HG02970 (cell line): ENCODE data around the gene TAP2.

Experiments
- ATAC-seq: cut with Tn5 transposase; IDR thresholded peaks from one replicate; pipeline ENCODE4 v1.9.1; 2021; ENCODE audit warnings: mild to moderate bottlenecking, moderate library complexity, moderate number of reproducible peaks; ENCODE audit not compliant: unreplicated experiment, low FRiP score

TAP2 gene

DNA sequence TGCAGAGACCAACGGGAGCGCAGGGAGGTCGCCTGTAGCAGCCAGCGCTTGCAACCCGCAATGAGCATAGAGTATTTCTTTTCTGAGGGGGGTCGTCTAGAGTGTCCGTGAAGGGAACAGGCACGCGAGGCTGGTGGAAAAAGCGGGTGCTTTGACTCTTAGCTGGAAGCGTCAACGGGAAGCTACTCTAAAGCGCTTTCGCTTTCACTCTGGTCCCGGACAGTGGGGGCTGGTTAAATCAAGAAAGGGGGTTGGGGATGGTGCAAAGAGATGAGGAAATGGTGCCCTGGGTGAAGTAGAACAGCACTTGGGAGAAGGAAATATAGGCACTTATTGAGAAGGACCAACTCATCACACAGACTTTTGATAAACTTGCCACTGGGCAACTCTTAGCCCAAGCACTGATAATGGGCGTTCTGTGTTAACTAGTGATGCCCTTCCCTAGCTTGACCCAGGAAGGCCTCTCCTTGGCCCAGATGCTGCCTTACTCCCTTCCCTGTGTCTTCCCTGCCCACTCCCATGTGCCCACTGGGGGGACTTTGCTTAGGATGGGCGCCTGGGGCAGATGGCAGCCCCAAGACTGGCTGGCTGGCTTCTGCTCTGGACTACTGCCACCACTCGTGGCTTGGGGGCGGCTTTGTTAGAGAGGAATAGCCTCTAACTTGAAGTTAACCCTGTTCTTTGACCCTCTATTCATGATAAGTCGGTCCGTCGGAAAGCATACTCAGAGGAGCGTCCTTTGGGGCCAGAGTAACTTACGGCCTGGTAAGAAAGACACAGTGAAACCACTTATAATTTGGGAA, 16.0 kb upstream of the TAP2 start:
- no peak for ATAC-seq

DNA sequence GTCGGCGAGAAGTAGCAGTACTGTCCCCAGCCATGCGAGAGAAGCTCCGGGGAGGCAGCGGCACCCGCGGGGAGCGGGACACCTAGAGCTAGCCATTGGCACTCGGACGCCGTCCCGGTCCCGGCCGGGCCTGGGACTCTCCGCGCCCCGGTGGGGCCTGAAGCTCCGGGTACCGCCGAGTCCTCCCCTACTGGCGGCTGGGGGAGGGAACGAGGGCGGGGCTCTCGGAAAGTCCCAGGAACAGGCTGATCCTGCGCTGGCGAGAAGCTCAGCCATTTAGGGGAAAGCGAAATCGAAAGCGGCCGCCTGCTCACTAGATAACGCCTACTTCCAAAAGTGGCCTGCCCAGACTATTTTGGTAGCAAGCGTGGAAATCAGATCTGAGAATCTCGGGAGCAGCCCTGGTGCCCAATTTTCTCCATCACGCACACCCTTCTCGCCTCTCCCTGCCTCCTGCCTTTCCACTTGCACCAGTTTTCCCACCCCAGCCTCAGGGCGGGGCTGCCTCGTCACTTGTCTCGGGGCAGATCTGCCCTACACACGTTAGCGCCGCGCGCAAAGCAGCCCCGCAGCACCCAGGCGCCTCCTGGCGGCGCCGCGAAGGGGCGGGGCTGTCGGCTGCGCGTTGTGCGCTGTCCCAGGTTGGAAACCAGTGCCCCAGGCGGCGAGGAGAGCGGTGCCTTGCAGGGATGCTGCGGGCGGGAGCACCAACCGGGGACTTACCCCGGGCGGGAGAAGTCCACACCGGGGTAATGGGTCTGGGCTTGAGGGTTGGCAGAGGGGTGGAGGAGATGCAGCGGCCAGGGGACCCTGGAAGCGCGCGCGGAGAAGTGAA, 15.2 kb upstream of the TAP2 start, which contains the start of the genes PSMB9 and TAP1:
PSMB9 (plus strand) TSS at position 652 of the 835 bp plus-strand sequence; CDS start at position 690, 38 bp downstream.
TAP1 (minus strand) TSS at position 164 of the 835 bp plus-strand sequence; CDS start at position 96, 68 bp downstream.
- peak; percentile 81 for ATAC-seq

DNA sequence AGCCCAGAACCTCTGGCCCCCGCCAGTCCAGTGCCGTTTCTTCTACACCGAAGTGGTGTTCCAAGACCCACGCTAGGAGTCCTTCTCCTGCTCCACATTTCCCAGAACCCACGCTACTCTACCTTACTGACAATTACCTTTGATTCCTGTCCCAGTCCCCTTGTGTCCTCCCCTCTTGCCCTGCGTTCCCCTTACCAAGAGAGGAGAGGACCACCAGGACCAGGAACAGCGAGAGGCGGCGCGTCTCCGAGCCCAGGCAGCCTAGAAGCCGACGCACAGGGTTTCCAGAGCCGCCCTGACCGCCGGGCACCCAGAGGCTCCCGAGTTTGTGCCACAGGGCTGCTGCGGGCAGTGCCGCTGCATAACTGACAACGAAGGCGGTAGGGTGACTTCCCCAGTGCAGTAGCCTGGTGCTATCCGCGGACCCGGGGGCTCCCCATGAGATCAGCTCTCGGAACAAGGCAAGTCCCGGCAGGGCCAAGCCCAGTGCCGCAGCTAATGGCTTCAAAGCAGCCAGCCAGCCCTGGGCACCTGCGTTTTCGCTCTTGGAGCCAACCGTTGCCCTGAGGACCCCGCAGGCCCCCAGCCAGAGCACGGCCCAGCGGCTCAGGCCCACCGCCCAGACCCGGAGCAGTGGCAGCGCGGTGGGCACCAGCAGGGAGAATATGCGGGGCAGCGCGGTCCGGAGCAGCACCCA, 14.5 kb upstream of the TAP2 start:
- peak; percentile 20 for ATAC-seq

DNA sequence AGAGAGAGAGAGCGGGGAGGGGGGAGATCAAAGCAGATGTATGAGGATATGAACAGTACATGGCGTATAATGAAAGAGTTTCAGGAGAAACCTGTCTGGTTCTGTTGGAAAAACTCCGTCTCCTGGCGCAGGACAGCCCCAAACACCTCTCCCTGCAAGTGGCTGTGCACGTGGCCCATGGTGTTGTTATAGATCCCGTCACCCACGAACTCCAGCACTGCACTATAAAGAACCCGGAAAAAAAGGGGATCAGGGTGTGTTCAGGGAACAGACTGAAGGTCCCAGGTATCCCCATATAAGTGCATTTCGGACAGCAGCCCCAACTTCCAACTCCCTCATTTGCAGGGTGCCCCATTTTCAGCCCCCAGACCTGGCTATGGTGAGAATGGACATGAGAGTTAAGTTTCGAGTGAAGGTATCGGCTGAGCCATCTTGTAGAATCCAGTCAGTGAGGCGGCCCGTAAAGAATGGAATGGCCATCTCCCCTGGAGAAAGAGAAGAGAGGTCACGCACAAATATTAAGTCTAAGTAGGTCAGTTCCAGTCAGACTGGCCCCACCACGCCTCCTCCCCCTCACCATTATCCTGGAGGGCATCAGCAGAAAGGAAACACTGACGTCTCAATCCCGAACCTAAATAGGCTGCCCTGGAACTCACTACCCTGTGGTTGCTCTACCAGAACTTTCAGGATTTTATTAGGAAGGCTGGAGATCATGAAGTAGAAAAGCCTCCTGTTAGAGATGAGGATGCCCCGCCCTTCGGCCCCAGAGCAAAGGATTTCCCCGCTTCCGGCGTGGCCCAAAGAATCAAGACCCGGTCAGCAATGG, 13.7 kb upstream of the TAP2 start:
- ATAC-seq = no peak

DNA sequence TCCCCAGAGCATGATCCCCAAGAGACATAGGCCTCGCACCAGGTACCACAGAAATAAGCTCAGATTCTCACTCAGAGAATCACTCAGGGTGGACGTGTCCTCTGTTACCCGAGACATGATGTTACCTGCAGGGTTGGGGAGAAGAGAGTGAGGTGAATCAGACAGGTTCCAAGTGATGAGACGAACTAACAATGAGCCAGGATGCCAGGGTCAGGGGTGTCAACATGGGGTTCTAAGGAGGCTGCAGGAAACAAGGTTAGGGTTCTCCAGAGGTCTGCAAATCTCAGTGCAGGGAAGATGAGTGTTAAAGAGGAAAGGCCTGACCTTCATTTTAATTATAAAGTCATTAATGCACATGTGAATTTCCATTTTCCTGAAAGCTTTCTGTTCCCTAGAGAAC, 12.5 kb upstream of the TAP2 start:
- ATAC-seq = no peak

- no peak for ATAC-seq
Observed at GRCh38 chr6:32849126-32849525, 10.6 kb upstream of the TAP2 start.

GRCh38 chr6:32847795-32848194, 9.3 kb upstream of the TAP2 start:
- ATAC-seq = no peak

GRCh38 chr6:32847004-32847403, 8.5 kb upstream of the TAP2 start:
- ATAC-seq = no peak

- ATAC-seq = no peak
Observed at GRCh38 chr6:32845384-32845884, 6.9 kb upstream of the TAP2 start.

GRCh38 chr6:32844839-32845383, 6.4 kb upstream of the TAP2 start:
- ATAC-seq = no peak

DNA sequence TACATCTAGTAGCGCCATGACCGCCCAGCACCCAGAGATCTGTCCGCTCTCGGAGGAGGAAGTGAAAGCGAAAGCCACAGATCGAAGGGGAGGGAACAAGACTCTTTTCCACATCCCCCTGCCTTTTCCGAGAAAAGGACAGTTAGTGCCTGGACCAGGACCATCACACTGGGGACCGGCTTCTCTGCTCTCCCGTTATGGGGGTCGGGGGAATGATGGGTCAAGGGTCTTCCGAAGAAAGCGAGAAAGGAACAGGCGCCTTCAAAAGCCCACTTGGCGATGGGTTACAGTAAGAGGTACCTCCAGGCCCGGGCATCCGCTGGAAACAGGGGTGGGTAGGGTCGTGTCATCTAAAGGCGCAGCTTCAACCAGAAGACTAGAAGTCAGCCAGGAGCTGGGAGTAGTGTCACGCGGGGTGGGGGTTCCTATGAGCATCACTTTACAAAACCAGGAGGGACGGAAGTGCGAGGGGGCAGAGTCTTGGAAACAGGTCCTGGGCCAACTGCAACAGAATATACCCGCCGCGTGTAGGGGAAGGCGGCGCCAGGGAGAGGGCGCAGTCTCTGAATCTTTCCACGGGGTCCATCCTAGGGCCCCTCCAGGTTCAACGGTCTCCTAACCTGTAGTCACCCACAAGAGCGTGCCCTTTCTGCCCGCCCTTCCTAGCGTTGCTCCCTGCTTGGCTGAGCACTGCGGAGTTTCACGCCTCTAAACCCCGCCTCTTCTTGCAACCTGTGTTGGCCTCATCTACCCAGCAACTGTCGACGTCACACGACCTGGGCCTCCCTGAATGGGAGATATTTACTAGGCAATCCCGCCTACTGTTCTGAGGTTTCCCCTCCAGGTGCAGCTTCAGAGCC, 5.7 kb upstream of the TAP2 start, which contains the start of gene PSMB8:
PSMB8 (minus strand) TSS at position 69 of the 860 bp plus-strand sequence; CDS start at position 18, 51 bp downstream.
- peak; percentile 71 for ATAC-seq

DNA sequence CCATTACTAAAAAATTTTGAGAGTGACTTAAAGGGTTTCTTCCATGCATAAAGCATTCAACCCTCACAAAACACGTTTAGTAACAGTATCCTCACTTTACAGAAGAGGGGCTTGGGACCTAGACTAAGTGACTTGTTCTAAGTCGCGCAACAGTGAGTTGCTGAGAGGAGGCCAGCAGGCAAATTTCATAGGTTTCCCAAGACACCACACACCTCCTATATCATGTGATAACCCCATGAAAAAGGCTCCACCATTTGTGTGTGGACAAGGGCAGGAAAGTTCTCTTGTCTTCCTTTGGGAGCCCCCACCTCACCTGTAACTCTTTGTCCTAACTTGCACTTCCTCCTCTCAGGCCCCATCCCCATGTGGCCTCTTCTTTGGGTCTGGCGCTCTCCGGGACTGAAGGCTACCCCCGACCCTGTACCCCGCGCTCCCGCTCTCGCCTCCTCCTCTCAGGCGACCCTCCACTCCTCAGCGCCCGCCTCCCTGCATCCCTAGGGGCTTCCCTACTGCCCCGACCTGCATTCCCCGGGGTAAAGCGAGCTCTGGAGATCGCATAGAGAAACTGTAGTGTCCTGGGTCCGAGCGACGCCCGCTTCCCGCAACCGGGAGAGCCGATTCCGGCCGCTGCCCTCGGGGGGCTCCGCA, 4.9 kb upstream of the TAP2 start:
- no peak for ATAC-seq

DNA sequence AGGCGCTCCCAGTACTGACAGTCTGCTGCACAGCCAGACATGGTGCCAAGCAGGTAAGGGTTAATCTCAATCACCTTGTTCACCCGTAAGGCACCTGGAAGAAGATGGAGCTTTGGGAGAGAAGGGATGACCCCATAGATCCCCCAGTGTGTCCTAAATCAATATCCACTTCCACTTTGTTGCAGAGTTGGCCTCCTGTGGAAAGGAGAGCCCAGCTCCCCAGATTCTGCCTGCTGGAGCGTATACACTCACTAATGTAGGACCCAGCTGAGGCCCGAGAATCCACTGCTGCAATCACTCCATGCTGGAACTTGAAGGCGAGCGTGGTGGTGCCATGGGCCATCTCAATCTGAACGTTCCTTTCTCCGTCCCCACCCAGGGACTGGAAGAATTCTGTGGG, 4.2 kb upstream of the TAP2 start:
- ATAC-seq = no peak

- no peak for ATAC-seq
Observed at GRCh38 chr6:32842021-32842650, 3.6 kb upstream of the TAP2 start.

DNA sequence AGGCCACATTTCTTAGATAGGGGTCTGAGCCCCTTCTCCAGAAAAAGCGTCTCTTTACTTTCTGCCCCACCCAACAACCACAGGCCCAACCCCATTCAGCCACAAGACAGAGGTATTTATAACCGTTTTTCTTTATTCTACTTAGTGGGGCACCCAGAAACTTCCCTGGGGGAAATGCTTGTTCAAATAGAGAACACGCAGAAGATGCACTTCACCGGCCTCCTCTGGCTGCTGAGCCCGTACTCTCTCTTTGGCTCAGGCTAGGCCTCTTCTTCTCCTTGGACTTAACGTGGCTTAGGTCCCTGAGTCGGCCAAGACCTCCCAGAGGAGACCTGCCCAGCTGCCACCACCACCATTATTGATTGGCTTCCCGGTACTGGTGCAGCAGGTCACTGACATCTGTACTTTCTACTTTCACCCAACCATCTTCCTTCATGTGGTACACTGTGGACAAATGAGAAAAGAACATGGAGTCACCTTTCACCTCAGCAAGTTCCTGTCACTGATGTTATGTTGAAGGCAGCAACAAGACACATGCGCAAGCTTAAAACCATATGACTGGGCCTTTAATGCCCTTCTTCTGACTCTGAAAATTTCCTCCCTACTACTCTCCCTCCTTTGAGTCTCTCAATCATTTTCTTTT, 2.2 kb upstream of the TAP2 start:
- ATAC-seq = no peak

DNA sequence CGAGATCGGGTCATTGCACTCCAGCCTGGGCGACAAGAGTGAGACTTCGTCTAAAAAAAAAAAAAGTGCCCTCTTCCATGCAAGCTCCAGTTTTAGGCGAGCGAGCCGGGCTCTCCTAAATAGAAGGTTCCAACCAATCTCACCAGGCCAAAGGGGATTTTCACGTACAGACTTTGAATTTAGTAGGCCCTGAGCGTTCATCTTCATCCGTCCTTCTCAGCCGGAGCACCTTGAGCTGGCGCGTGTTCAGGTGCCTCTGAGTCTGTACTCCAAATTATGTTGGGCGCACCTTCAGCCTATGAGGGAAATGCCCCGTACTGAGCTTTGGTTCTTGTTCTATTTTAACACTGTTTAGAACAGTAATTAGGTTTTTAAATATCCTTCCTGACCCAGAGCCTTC, 817 bp upstream of the TAP2 start:
- ATAC-seq = no peak

- ATAC-seq = no peak
Observed at GRCh38 chr6:32837651-32838113, 857 bp downstream of the TAP2 start.
